NCI-H146 (cell line): ENCODE data around the gene HBZ.
"Not testable (repeated sequence)": the region's sequence is repeated elsewhere in the genome, so short reads cannot be mapped to it uniquely, and the experiment has no call there.

Source experiments
- DNase-seq: peaks from one replicate; lab custom pipeline; 2025; lab: John Stamatoyannopoulos, UW

The HBZ gene

GRCh38 chr16:152141-153128 is at the start of gene HBZ:
Gene HBZ, plus strand, starts transcription at chr16:152644. Its CDS starts 266 bp downstream, at chr16:152910.
- DNase-seq: no peak

- DNase-seq: no peak
Measured at GRCh38 chr16:104355-104754, 48.1 kb upstream of the HBZ start.

- DNase-seq: no peak
Measured at GRCh38 chr16:104928-105327, 47.5 kb upstream of the HBZ start.

GRCh38 chr16:105521-105920 is 46.9 kb upstream of the HBZ start:
- DNase-seq: no peak

DNA sequence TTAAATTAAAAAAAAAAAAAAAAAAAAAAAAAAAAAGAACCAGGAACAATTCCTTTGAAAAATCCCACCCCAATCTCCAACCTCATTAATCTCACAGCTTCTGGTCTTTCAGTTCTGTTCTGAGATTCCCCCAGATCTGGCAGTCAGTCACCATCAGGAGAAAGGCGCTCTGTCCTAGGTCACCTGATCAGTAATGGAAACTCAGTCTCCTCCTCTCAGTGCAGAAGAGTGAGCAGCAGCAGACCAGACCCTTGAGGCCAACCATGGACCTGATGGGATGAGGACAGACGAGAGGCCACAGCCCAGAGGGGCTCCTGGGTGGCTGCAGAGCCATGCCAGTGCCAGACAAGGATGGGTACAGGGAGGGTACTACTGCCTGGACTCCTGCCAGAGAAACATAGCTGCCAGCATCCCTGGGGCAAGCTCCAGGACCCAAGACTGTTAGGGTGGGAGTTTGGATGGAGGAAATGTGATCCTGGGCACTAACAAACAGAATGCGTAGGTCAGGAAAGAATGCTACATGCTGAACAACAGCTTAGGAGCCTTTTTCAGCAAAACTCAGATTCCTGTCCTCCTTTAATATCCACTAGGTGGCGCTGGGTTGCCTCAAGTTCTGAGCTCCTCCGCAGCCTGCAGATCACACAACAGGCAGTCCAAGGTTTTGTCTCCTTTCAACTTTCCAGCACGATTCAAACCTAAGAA is 45.7 kb upstream of the HBZ start:
- DNase-seq: peak; percentile 83

DNA sequence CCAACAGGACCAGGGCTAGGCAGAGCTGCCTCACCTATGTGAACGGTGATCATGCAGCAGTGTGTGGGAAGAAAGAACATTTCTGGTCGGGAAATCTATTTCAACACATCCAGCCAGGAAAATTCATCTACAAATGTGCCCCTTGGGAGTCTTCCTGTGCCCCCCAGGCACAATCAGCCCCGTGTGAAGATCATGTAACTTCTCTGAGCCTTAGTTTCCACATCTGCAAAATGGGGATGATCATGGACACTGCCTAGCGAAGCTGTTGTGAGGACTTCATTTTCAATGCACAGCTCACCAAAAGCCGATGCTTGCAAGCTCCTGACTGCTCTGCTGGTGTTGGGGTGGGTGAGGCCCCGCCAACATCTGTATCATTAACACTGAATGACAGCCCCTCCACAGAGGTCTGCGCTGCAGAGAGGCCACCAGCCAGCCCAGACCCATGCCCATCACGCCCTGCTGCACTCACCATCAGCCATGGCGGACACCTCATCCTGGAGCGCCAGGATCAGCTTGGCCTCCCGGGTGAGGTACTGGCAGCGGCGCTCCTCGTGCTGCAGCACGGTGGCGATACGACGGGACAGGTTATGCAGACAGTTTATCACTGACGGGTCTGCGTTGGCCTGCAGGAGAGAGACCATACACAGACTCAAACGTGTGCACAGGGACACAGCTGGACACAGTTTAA is 40.1 kb upstream of the HBZ start:
- DNase-seq: no peak

DNA sequence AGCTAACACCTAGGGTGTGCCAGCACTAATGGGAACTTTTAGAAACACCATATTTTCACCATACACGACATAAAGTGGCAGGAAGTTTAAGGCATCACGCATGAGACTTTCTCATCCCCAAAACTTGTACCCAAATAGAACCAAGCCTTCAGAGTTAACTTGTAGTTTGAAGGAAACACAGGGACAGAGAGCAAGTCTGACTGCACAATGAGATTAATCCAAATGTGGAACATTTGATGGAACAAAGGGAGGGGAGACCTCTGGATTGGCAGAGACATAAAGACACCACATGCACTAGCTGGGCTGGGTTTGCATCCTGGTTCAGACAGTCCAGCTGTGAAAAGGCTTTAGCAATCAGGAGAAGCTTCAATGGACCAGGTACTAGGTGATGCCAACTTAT is 38.1 kb upstream of the HBZ start:
- no peak for DNase-seq

DNA sequence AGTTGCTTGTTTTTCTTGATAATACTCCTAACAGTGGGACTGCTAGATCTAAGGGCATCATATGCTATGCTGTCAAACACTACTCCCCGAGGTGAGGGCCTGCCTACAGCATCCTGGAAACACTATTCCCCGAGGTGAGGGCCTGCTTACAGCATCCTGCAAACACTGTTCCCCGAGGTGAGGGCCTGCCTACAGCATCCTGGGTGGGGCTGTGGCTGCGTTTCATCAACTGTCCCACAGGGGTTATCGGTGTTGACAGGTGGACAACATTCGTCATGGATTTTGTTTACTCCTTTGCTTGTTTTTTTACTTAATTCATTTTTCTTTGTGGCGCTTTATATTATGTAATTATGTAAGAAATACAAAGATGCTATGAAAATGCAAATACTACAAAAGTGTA is 36.4 kb upstream of the HBZ start:
- no peak for DNase-seq

GRCh38 chr16:117379-118365 is 34.8 kb upstream of the HBZ start:
- peak; percentile 73 for DNase-seq

DNA sequence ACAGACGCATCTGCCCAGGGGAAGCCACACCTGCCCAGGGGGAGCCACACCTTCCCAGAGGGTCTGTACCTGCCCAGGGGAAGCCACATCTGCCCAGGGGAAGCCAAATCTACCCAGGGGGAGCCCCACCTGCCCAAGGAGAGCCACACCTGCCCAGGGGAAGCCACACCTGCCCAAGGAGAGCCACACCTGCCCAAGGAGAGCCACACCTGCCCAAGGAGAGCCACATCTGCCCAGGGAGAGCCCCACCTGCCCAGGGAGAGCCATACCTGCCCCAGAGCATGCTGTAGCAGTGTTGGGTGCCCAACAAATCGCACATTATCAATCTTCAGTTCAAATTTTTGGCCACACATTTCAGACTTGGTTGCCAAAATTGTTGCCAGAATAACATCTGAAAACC is 33.6 kb upstream of the HBZ start:
- DNase-seq: no peak

- no peak for DNase-seq
Measured at GRCh38 chr16:119295-119694, 33.1 kb upstream of the HBZ start.

GRCh38 chr16:119835-120491 is 32.5 kb upstream of the HBZ start:
- no peak for DNase-seq

DNA sequence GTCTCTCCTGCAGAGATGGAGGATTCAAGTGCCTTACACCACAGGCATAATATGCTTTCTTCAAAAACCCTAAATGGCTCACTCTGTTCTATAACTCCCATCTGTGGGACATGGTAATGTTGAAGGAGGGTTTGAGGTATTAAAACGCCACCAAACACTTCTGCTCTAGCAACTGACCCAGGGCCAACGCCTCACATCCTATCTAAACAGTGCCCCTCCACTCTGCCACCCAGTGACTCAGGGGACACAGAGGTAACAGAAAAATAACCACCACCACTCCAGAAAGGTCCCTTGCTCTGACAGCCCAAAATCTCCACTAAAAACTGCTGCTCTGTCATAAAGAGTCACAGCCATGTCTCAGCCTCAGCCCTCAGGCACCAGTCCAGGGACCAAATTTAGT is 31.7 kb upstream of the HBZ start:
- no peak for DNase-seq

DNA sequence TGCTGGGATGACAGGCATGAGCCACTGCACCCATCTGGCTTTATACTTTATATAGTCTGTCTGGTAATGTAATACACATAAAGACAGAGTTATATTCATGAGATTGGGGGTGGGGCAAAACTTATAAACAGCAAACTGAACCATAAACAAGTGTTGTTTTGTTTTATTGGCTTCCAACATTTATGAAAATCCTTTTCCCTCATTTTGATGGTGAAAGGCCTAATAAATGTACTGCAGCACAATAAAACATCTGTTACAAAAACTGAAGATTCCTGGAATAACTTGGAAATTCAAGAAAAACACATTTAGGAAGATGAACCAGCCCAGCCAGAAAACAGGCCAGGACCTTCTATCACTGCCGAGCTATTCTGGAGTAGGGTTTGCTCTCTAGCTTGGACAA is 30.1 kb upstream of the HBZ start:
- no peak for DNase-seq

DNA sequence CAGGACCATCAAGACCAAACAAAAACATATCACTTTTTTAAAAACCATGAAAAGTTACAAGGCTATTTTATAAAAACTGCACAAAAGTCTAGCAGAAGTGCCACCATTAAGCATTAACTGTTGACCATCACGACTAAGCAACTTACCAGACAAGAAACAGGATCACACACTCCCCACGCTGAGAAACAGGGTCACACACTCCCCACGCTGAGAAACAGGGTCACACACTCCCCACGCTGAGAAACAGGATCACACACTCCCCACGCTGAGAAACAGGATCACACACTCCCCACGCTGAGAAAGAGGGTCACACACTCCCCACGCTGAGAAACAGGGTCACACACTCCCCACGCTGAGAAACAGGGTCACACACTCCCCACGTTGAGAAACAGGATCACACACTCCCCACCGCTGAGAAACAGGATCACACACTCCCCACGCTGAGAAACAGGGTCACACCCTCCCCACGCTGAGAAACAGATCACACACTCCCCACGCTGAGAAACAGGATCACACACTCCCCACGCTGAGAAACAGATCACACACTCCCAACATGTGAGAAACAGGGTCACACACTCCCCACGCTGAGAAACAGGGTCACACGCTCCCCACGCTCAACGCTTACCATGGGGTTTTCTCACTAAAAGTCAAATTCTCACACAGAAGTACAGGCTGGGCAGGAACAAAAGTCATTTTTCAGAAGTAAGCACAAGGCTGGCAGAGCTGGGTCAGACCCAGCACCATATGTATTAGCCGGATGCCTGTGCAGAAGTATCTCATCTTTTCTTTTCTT is 28.7 kb upstream of the HBZ start:
- DNase-seq: not testable (repeated sequence)

DNA sequence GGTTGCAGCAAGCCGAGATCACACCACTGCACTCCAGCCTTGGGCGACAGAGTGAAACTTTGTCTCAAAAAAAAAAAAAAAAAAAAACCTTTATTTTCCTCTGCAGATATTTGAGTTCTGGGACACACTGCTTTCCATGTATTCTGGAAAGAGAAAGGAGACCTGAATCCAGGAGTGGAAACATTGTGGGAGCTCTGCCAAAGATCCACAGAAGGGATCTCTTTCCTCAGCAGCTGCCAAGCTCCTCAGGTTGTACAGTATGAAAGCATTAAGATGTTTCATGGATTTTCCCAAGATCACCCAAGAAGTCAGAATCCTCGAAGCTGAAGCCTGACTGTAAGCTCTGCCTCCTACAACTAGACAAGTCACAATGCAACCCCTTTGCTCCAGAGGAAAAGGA is 27.4 kb upstream of the HBZ start:
- no peak for DNase-seq

DNA sequence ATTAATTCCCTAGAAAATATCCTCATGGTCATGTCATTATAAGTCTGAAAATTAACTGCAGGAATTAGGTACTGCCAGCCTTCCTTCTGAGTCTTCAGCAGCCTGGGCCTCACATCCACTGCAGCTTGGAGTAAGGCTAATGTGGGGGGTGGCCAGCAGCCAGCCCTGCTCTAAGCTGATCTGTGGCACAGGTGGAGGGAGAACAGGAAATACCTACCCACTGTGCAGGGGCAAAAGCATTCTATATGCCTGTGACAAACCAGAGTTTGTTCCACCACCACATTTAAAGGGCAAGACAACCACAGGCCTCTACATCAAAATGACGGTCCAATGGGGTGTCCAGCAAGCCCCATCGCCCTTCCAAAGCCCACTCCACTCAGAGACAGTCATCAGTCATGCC is 23.4 kb upstream of the HBZ start:
- no peak for DNase-seq

GRCh38 chr16:130533-131173 is 21.8 kb upstream of the HBZ start:
- DNase-seq: no peak

DNA sequence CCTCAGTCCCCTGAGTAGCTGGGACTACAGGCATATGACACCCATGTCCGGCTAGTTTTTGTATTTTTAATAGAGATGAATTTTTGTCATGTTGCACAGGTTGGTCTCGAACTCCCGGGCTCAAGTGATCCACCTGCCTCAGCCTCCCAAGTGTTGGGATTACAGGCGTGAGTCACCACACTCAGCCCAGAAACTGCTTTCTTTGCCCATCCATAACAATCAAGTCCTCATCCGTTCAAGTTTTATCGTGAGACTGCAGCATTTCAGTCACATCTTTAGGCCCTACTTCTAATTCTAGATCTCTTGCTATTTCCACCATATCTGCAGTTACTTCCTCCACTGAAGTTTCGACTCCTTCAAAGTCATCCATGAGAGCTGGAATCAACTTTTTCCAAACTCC is 20.3 kb upstream of the HBZ start:
- DNase-seq: no peak

DNA sequence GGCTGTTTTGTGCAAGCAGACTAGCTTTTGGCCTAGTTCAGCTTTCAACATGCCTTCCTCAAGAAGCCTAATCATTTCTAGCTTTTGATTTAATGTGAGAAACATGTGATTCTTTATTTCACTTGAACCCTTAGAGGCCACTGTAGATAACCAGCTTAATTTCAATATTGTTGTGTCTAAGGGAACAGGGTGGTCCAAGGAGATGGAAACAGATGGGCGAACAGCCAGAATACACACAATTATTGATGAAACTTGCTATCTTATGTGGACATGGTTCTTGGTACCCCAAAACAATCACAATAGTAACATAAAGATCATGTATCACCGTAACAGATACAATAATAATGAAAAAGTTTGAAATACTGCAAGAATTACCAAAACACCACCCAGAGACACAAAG is 18.7 kb upstream of the HBZ start:
- DNase-seq: no peak
